ENCODE data around the gene TRRAP.

The TRRAP gene

DNA sequence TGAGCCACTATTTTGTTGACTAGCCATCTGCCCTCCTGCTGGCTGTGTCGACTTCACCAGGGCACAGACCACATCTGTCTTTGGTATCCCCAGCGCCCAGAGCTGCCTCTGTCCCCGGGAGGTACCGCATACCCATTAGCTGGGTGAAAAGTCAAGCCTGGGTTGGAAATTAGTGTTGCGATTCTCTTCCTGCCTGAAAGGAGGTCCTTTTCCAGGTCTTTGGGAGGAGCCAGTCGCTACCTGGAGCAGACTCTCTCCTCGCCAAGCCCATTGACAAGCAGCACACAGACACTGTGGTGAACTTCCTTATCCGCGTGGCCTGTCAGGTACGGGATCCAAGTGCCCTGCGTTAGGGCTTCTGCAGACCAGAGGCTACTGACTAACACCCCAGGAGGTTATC is 79.4 kb downstream of the TRRAP start:
- no peaks in the 10 kb centered on the region for H3K4me1 ChIP-seq (ENCODE audit: insufficient read depth, low read length)
- no peaks in the 10 kb centered on the region for H3K9me3 ChIP-seq (ENCODE audit: insufficient read depth, low read depth, low read length)
- no peak overlapping the region for H3K27ac ChIP-seq (ENCODE audit: low read length)
- H3K36me3 ChIP-seq (ENCODE audit: insufficient read depth, low read depth, low read length): peaks cover 100% of the 10 kb centered on the region
- H3K27me3 ChIP-seq (ENCODE audit: insufficient read depth, low read length): no peaks in the 10 kb centered on the region
- H3K9ac ChIP-seq (ENCODE audit: low read depth, low read length): no peak overlapping the region
- H3K4me3 ChIP-seq (ENCODE audit: low read length): no peak overlapping the region

DNA sequence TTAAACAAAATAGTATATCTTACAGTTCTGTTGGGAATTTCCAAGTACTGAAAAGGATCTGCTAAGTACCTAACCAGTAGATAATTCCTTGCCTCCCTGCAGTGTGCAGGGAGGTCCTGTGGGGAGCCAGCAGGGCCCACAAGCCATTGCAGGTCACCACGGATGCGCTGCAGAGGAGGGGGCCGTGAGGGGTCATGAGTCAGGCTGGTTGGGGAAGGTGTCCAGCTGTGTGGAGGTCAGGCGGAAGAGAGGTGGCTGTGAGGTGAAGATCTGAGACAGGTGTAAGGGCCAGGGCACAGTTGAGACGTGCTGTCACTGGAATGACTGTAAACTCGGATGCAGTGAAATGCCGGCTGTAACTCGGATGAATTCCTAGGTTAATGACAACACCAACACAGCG is 80.6 kb downstream of the TRRAP start:
- Histone ChIP-seq H3K9ac (ENCODE audit: low read depth, low read length) (no peak overlapping the region), H3K9me3 (ENCODE audit: insufficient read depth, low read depth, low read length) (no peaks in the 10 kb centered on the region)

DNA sequence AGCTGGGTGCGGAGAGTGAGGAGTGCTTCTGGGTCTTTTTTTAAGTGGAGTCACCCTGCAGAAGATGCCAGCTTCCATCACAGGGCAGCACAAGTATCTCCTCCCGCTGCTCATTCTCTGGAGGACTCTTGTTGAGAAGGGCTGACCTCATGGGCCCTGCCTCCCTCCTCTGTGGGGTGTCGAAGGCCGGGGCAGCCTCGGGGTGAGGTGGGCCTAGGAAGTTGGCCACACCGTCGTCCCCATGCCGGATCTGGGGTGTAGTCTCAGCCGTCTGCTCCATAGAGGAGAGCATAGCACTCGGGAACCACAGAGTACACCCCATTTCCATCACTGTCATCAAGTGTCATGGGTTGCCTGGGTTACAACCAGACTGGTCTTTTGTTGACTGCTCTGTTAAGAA is 85.0 kb downstream of the TRRAP start:
- Histone ChIP-seq H3K36me3 (ENCODE audit: insufficient read depth, low read depth, low read length) (peaks cover 98% of the 10 kb centered on the region), H3K9me3 (ENCODE audit: insufficient read depth, low read depth, low read length) (no peaks in the 10 kb centered on the region), H3K27me3 (ENCODE audit: insufficient read depth, low read length) (no peaks in the 10 kb centered on the region), H3K9ac (ENCODE audit: low read depth, low read length) (no peak overlapping the region), H3K27ac (ENCODE audit: low read length) (no peak overlapping the region), H3K4me1 (ENCODE audit: insufficient read depth, low read length) (no peaks in the 10 kb centered on the region), H3K4me3 (ENCODE audit: low read length) (no peak overlapping the region)

More for the DNA sequence above, 80.6 kb downstream of the TRRAP start:
- H3K36me3 ChIP-seq (ENCODE audit: insufficient read depth, low read depth, low read length): peaks cover 98% of the 10 kb centered on the region
- no peaks in the 10 kb centered on the region for H3K27me3 ChIP-seq (ENCODE audit: insufficient read depth, low read length)
- H3K4me3 ChIP-seq (ENCODE audit: low read length): no peak overlapping the region
- no peaks in the 10 kb centered on the region for H3K4me1 ChIP-seq (ENCODE audit: insufficient read depth, low read length)
- H3K27ac ChIP-seq (ENCODE audit: low read length): no peak overlapping the region

DNA sequence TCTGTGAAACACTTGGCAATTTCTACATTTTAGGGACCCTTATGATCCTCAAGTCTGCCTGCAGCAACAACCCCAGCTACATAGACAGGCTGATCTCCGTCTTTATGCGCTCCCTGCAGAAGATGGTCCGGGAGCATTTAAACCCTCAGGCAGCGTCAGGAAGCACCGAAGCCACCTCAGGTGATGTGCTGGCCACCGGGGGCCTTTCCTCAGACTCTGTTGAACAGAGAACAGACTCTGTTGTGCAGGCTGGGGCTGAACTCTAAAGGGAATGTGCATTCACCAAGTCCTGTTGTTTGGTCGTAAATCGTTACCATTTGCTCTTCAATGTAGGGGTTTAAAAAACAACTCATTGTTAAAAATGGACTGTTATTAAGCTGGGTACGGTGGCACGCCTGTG is 86.3 kb downstream of the TRRAP start:
- H3K9ac ChIP-seq (ENCODE audit: low read depth, low read length): no peak overlapping the region
- peaks cover 97% of the 10 kb centered on the region for H3K36me3 ChIP-seq (ENCODE audit: insufficient read depth, low read depth, low read length)
- no peaks in the 10 kb centered on the region for H3K4me1 ChIP-seq (ENCODE audit: insufficient read depth, low read length)
- no peak overlapping the region for H3K27ac ChIP-seq (ENCODE audit: low read length)
- H3K9me3 ChIP-seq (ENCODE audit: insufficient read depth, low read depth, low read length): no peaks in the 10 kb centered on the region
- H3K27me3 ChIP-seq (ENCODE audit: insufficient read depth, low read length): no peaks in the 10 kb centered on the region
- H3K4me3 ChIP-seq (ENCODE audit: low read length): no peak overlapping the region

DNA sequence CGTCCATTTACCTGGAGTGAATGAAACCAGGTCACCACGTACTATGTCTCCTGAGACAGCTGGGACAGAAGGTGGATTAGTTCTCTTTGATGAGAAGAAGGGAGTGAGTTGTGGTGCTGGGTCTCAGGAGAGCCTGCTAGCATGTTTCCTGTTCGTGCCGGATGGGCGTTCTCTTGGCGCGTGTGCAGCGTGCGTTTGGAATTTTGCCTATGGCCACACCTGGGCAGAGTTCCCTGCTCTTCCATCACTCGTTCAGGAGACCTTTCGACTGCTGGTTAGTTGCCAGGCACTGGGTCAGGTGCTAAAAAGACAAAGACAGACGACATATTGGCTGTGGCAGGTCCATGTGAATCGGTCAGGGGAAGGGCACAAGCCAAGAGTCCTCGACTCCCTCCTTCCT is 90.3 kb downstream of the TRRAP start:
- no peak overlapping the region for H3K9ac ChIP-seq (ENCODE audit: low read depth, low read length)
- H3K27ac ChIP-seq (ENCODE audit: low read length): no peak overlapping the region
- H3K4me1 ChIP-seq (ENCODE audit: insufficient read depth, low read length): no peaks in the 10 kb centered on the region
- H3K36me3 ChIP-seq (ENCODE audit: insufficient read depth, low read depth, low read length): peaks cover 96% of the 10 kb centered on the region
- no peaks in the 10 kb centered on the region for H3K27me3 ChIP-seq (ENCODE audit: insufficient read depth, low read length)
- no peaks in the 10 kb centered on the region for H3K9me3 ChIP-seq (ENCODE audit: insufficient read depth, low read depth, low read length)
- H3K4me3 ChIP-seq (ENCODE audit: low read length): no peak overlapping the region

DNA sequence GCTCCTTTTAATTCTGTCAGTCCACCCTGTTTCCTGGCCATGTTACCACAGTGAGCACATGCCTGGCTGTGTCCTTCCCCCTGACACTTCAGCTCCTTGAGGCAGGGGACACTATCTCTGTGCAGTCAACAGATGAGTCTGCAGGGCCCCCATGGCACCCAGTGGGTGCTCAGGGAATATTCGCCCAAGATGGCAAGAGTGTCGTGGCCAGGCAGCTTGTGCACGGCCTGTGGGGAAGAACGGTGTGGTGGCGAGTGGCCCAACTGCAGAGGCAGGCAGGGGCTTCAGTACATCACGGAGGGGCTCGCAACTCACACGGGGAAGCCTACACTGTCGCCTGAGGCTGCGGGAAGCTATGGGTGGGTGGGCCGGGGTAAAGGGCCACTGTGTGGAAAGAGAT is 91.1 kb downstream of the TRRAP start:
- no peak overlapping the region for H3K9ac ChIP-seq (ENCODE audit: low read depth, low read length)
- no peaks in the 10 kb centered on the region for H3K27me3 ChIP-seq (ENCODE audit: insufficient read depth, low read length)
- H3K9me3 ChIP-seq (ENCODE audit: insufficient read depth, low read depth, low read length): no peaks in the 10 kb centered on the region
- H3K4me1 ChIP-seq (ENCODE audit: insufficient read depth, low read length): no peaks in the 10 kb centered on the region
- H3K27ac ChIP-seq (ENCODE audit: low read length): no peak overlapping the region
- H3K36me3 ChIP-seq (ENCODE audit: insufficient read depth, low read depth, low read length): peaks cover 98% of the 10 kb centered on the region
- H3K4me3 ChIP-seq (ENCODE audit: low read length): no peak overlapping the region

DNA sequence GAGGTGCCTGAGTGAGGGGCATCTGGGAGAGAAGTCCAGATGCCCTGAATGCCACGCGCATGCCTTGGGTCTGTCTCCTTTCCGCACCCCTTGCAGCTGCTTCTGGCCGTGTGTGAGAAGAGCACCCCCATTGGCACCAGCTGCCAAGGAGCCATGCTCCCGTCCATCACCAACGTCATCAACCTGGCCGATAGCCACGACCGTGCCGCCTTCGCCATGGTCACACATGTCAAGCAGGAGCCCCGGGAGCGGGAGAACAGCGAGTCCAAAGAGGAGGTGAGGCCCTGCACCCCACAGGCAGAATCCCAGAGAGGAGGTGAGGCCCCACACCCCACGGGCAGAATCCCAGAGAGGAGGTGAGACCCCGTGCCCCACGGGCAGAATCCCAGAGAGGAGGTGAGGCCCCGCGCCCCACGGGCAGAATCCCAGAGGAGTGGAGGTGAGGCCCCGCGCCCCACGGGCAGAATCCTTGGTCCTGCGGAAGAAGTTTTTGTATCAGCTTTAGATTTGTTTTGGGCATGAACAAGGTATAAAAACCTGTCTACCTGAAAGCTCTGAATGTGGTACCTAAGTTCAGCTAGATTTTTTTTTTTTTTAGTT is 91.8 kb downstream of the TRRAP start:
- H3K9ac ChIP-seq (ENCODE audit: low read depth, low read length): no peak overlapping the region
- H3K9me3 ChIP-seq (ENCODE audit: insufficient read depth, low read depth, low read length): no peaks in the 10 kb centered on the region
- H3K27me3 ChIP-seq (ENCODE audit: insufficient read depth, low read length): no peaks in the 10 kb centered on the region
- H3K4me3 ChIP-seq (ENCODE audit: low read length): no peak overlapping the region
- H3K36me3 ChIP-seq (ENCODE audit: insufficient read depth, low read depth, low read length): peaks cover 98% of the 10 kb centered on the region
- no peaks in the 10 kb centered on the region for H3K4me1 ChIP-seq (ENCODE audit: insufficient read depth, low read length)
- H3K27ac ChIP-seq (ENCODE audit: low read length): no peak overlapping the region

DNA sequence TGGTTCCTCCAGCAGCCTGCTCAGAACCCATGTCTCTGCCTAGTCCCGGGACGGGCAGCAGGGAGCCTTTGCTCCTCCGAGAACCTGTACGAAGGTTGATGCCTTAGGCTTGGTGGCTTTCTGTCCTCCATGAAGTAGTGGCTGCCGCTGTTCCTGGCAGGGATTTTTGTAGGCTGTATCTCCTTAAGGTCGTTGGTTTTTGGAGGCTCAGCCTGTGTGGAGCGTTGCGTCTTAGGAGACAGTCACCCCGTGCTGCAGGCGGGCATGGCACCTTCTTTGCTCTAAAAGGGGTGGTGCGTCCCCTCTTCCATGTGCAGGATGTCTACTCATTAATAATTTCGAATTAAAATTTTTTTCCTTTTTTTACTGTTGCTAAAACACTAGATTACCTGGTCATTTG is 92.5 kb downstream of the TRRAP start:
- Histone ChIP-seq H3K27ac (ENCODE audit: low read length) (no peak overlapping the region), H3K9me3 (ENCODE audit: insufficient read depth, low read depth, low read length) (no peaks in the 10 kb centered on the region), H3K4me1 (ENCODE audit: insufficient read depth, low read length) (no peaks in the 10 kb centered on the region), H3K9ac (ENCODE audit: low read depth, low read length) (no peak overlapping the region), H3K27me3 (ENCODE audit: insufficient read depth, low read length) (no peaks in the 10 kb centered on the region), H3K36me3 (ENCODE audit: insufficient read depth, low read depth, low read length) (peaks cover 98% of the 10 kb centered on the region), H3K4me3 (ENCODE audit: low read length) (no peak overlapping the region)

DNA sequence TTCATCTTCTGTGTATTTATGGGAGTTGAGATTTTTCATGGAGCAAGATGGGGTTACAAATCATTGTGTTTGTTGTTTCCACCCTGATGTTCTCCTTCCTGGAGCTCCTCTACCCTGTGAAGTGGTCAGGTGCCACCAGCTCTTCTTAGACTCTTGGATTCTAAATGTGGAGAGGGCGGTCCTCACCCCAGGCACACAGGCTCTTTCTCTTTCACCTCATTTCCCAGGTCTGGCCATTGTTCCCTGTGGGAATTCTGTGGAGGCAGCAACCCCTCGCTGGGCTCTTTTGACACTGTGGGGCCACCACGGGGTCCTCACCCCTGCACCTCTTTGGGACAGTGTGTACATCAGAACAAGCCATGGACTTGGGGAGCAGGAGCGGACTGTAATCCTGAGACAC is 95.9 kb downstream of the TRRAP start:
- no peaks in the 10 kb centered on the region for H3K4me1 ChIP-seq (ENCODE audit: insufficient read depth, low read length)
- H3K9me3 ChIP-seq (ENCODE audit: insufficient read depth, low read depth, low read length): no peaks in the 10 kb centered on the region
- no peaks in the 10 kb centered on the region for H3K27me3 ChIP-seq (ENCODE audit: insufficient read depth, low read length)
- no peak overlapping the region for H3K9ac ChIP-seq (ENCODE audit: low read depth, low read length)
- H3K4me3 ChIP-seq (ENCODE audit: low read length): no peak overlapping the region
- H3K27ac ChIP-seq (ENCODE audit: low read length): no peak overlapping the region
- peaks cover 98% of the 10 kb centered on the region for H3K36me3 ChIP-seq (ENCODE audit: insufficient read depth, low read depth, low read length)

DNA sequence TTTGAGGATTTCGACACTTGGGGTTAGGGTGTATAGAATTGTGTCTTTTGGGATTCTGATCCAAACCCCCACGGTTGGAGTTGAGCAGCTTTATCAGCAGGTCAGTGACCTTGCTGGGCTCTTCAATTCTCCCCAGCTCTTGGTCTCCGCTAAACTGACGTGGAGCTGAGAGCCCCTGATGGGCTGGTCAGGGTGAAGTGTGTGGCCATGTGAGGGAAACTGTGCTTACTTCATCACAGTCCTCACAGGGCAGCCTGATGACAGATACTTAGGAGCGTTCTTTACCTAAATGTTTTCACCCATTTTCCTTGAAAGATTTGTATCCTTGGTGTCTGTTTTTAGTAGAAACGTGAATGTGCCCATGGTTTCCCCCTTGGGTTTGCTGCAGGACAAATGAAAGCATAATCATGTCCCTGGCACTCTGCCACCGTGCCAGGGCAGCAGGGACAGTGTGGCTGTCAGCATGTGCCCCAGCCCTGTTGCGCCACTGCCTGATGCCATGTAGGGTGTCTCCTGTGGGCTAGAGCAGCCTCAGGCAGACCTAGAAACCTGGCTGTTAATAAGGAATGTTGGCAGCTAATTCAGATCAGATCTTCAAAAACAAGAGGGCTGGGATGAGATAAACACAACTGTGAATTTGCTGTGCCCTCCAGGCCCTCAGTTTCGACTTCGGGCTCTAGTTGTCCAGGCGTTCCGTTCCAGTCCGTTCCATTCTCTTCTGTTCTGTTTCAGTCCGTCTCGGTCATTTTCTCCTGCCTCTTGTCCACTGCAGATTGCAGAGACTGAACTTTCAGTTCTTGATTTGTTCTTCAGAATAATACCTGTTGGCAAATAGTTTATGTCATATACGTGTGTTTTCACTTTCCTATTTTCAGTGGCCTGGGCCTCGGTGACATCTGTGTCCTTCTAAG is 96.8 kb downstream of the TRRAP start:
- H3K9me3 ChIP-seq (ENCODE audit: insufficient read depth, low read depth, low read length): no peaks in the 10 kb centered on the region
- H3K4me1 ChIP-seq (ENCODE audit: insufficient read depth, low read length): no peaks in the 10 kb centered on the region
- H3K4me3 ChIP-seq (ENCODE audit: low read length): no peak overlapping the region
- no peak overlapping the region for H3K27ac ChIP-seq (ENCODE audit: low read length)
- H3K36me3 ChIP-seq (ENCODE audit: insufficient read depth, low read depth, low read length): peaks cover 100% of the 10 kb centered on the region
- no peak overlapping the region for H3K9ac ChIP-seq (ENCODE audit: low read depth, low read length)
- H3K27me3 ChIP-seq (ENCODE audit: insufficient read depth, low read length): no peaks in the 10 kb centered on the region

DNA sequence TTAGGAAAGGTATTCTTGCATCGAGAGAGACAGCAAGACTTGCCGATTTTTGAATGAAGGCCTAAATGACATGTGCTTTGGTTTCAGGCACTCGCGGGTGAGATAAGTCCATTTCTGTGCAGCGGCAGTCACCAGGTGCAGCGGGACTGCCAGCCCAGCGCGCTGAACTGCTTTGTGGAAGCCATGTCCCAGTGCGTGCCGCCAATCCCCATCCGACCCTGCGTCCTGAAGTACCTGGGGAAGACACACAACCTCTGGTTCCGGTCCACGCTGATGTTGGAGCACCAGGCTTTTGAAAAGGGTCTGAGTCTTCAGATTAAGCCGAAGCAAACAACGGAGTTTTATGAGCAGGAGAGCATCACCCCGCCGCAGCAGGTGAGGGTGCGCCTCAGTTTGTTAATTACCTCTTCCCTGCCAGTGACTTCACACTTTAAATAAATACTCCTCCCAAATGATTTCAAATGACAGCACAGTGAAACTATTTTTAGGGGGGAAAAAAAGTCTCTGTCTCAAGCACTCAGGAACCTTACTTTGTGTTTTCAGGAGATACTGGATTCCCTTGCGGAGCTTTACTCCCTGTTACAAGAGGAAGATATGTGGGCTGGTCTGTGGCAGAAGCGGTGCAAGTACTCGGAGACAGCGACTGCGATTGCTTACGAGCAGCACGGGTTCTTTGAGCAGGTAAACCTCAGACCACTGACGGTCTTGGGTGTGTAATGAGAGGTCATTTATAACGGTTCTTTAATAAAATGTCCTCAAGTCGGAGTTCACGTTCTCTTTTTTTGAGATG is 98.3 kb downstream of the TRRAP start:
- Histone ChIP-seq H3K4me3 (ENCODE audit: low read length) (no peak overlapping the region), H3K36me3 (ENCODE audit: insufficient read depth, low read depth, low read length) (peaks cover 100% of the 10 kb centered on the region)

More for the DNA sequence above, 98.3 kb downstream of the TRRAP start:
- no peaks in the 10 kb centered on the region for H3K4me1 ChIP-seq (ENCODE audit: insufficient read depth, low read length)
- H3K27ac ChIP-seq (ENCODE audit: low read length): no peak overlapping the region
- H3K9me3 ChIP-seq (ENCODE audit: insufficient read depth, low read depth, low read length): no peaks in the 10 kb centered on the region
- H3K9ac ChIP-seq (ENCODE audit: low read depth, low read length): no peak overlapping the region
- H3K27me3 ChIP-seq (ENCODE audit: insufficient read depth, low read length): no peaks in the 10 kb centered on the region
